Measurements from ENCODE around the gene ENKD1. TPM values are rescaled to one million over a fixed set of nuclear protein-coding genes. Genes with fewer than 3 reads are reported as not detected.

ENKD1 gene
- total RNA-seq, 1 experiment from 2014 or later: 11.9 TPM

- no peak for TF ChIP-seq IRF1 (CRISPR knock-in tag; IDR thresholded peaks at IDR 0.05)
- TF ChIP-seq ETV6 (CRISPR knock-in tag; IDR thresholded peaks at IDR 0.05): no peak
- TF ChIP-seq FOXJ3 (CRISPR knock-in tag; IDR thresholded peaks at IDR 0.05; ENCODE audit: borderline replicate concordance): no peak
- no peak for TF ChIP-seq GABPB1 (CRISPR knock-in tag; IDR thresholded peaks at IDR 0.05)
- no peak for TF ChIP-seq OVOL2 (CRISPR knock-in tag; IDR thresholded peaks at IDR 0.05; ENCODE audit: borderline replicate concordance)
- no peak for TF ChIP-seq PREB (CRISPR knock-in tag; IDR thresholded peaks at IDR 0.05; ENCODE audit: borderline replicate concordance)
- TF ChIP-seq, protein P1, sequence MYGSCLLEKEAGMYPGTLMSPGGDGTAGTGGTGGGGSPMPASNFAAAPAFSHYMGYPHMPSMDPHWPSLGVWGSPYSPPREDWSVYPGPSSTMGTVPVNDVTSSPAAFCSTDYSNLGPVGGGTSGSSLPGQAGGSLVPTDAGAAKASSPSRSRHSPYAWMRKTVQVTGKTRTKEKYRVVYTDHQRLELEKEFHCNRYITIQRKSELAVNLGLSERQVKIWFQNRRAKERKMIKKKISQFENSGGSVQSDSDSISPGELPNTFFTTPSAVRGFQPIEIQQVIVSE (CRISPR knock-in tag; IDR thresholded peaks at IDR 0.05; ENCODE audit: borderline replicate concordance): no peak
- no peak for TF ChIP-seq ELF4 (CRISPR knock-in tag; IDR thresholded peaks at IDR 0.05; ENCODE audit: low read depth)
- TF ChIP-seq SMAD4 (CRISPR knock-in tag; IDR thresholded peaks at IDR 0.05): no peak
- TF ChIP-seq, protein P2, sequence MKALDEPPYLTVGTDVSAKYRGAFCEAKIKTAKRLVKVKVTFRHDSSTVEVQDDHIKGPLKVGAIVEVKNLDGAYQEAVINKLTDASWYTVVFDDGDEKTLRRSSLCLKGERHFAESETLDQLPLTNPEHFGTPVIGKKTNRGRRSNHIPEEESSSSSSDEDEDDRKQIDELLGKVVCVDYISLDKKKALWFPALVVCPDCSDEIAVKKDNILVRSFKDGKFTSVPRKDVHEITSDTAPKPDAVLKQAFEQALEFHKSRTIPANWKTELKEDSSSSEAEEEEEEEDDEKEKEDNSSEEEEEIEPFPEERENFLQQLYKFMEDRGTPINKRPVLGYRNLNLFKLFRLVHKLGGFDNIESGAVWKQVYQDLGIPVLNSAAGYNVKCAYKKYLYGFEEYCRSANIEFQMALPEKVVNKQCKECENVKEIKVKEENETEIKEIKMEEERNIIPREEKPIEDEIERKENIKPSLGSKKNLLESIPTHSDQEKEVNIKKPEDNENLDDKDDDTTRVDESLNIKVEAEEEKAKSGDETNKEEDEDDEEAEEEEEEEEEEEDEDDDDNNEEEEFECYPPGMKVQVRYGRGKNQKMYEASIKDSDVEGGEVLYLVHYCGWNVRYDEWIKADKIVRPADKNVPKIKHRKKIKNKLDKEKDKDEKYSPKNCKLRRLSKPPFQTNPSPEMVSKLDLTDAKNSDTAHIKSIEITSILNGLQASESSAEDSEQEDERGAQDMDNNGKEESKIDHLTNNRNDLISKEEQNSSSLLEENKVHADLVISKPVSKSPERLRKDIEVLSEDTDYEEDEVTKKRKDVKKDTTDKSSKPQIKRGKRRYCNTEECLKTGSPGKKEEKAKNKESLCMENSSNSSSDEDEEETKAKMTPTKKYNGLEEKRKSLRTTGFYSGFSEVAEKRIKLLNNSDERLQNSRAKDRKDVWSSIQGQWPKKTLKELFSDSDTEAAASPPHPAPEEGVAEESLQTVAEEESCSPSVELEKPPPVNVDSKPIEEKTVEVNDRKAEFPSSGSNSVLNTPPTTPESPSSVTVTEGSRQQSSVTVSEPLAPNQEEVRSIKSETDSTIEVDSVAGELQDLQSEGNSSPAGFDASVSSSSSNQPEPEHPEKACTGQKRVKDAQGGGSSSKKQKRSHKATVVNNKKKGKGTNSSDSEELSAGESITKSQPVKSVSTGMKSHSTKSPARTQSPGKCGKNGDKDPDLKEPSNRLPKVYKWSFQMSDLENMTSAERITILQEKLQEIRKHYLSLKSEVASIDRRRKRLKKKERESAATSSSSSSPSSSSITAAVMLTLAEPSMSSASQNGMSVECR (CRISPR knock-in tag; IDR thresholded peaks at IDR 0.05; ENCODE audit: borderline replicate concordance): no peak
- TF ChIP-seq MYBL2 (CRISPR knock-in tag; IDR thresholded peaks at IDR 0.05): no peak
- TF ChIP-seq ZNF671 (CRISPR knock-in tag; IDR thresholded peaks at IDR 0.05): no peak
- no peak for TF ChIP-seq FOXP4 (CRISPR knock-in tag; IDR thresholded peaks at IDR 0.05)
- TF ChIP-seq, protein P3, sequence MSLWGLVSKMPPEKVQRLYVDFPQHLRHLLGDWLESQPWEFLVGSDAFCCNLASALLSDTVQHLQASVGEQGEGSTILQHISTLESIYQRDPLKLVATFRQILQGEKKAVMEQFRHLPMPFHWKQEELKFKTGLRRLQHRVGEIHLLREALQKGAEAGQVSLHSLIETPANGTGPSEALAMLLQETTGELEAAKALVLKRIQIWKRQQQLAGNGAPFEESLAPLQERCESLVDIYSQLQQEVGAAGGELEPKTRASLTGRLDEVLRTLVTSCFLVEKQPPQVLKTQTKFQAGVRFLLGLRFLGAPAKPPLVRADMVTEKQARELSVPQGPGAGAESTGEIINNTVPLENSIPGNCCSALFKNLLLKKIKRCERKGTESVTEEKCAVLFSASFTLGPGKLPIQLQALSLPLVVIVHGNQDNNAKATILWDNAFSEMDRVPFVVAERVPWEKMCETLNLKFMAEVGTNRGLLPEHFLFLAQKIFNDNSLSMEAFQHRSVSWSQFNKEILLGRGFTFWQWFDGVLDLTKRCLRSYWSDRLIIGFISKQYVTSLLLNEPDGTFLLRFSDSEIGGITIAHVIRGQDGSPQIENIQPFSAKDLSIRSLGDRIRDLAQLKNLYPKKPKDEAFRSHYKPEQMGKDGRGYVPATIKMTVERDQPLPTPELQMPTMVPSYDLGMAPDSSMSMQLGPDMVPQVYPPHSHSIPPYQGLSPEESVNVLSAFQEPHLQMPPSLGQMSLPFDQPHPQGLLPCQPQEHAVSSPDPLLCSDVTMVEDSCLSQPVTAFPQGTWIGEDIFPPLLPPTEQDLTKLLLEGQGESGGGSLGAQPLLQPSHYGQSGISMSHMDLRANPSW (CRISPR knock-in tag; conservative IDR thresholded peaks at IDR 0.05; ENCODE audit: low read depth): no peak
- TF ChIP-seq NFE2L1 (CRISPR knock-in tag; IDR thresholded peaks at IDR 0.05): no peak
- no peak for TF ChIP-seq ESRRA (CRISPR knock-in tag; IDR thresholded peaks at IDR 0.05; ENCODE audit: borderline replicate concordance)
- TF ChIP-seq RORB (CRISPR knock-in tag; IDR thresholded peaks at IDR 0.05): no peak
These were observed 8.5 kb upstream of the ENKD1 start (continued) for GRCh38 chr16:67674851-67675578.

Measured in WTC11 (cell line).